DOHH2 (cell line): ENCODE data around the gene H1-8.

Source experiments
- H3F3A ChIP-seq: fragments of 200-600 bp; sonication (generic), shearing (Covaris generic); 2 replicates; pipeline ENCODE4 v1.6.0; 2016; ENCODE audit warnings: antibody characterized with exemption, mild to moderate bottlenecking; ENCODE audit not compliant: control insufficient read depth, insufficient read depth
- H3K27ac ChIP-seq: fragments of 200-600 bp; sonication (generic); 2 replicates; pipeline ENCODE4 v1.5.1; 2014; ENCODE audit warnings: low read depth, mild to moderate bottlenecking, low read length, moderate library complexity
- H3K27me3 ChIP-seq: fragments of 200-600 bp; sonication (generic); 2 replicates; pipeline ENCODE4 v1.6.1; 2014; ENCODE audit warnings: mild to moderate bottlenecking, low read length, mixed read lengths; ENCODE audit not compliant: control insufficient read depth
- H3K36me3 ChIP-seq: fragments of 200-600 bp; sonication (generic); 2 replicates; pipeline ENCODE4 v1.6.1; 2014; ENCODE audit warnings: mild to moderate bottlenecking, low read length, moderate library complexity, mixed read lengths; ENCODE audit not compliant: control insufficient read depth
- H3K4me1 ChIP-seq: fragments of 200-600 bp; sonication (generic); 2 replicates; pipeline ENCODE4 v1.6.1; 2014; ENCODE audit warnings: mild to moderate bottlenecking, low read length, mixed read lengths; ENCODE audit not compliant: control insufficient read depth
- H3K4me2 ChIP-seq: fragments of 200-600 bp; sonication (generic); 2 replicates; pipeline ENCODE4 v1.6.0; 2014; ENCODE audit warnings: mild to moderate bottlenecking, low read length, moderate library complexity
- H3K4me3 ChIP-seq: fragments of 200-600 bp; sonication (generic); 2 replicates; pipeline ENCODE4 v1.5.1; 2014; ENCODE audit warnings: mild to moderate bottlenecking, low read length, mixed read lengths
- H3K79me2 ChIP-seq: fragments of 200-600 bp; sonication (generic); 2 replicates; pipeline ENCODE4 v1.6.1; 2014; ENCODE audit warnings: mild to moderate bottlenecking, low read length, mixed read lengths; ENCODE audit not compliant: control insufficient read depth
- H3K9me2 ChIP-seq: fragments of 200-600 bp; sonication (generic); replicated peaks from 2 replicates; pipeline ENCODE4 v1.6.1; 2014; ENCODE audit warnings: mild to moderate bottlenecking, low read length, mixed read lengths; ENCODE audit not compliant: control insufficient read depth
- H3K9me3 ChIP-seq: fragments of 200-600 bp; sonication (generic); 2 replicates; pipeline ENCODE4 v1.6.1; 2014; ENCODE audit warnings: antibody characterized with exemption, low read length, mixed read lengths; ENCODE audit not compliant: control insufficient read depth, insufficient read depth
- H4K20me1 ChIP-seq: fragments of 200-600 bp; sonication (generic); 2 replicates; pipeline ENCODE4 v1.6.0; 2014; ENCODE audit warnings: low read depth, mild to moderate bottlenecking, antibody characterized with exemption, low read length, moderate library complexity; ENCODE audit not compliant: control insufficient read depth, insufficient read depth
- EZH2phosphoT487 ChIP-seq: fragments of 200-600 bp; sonication (generic); IDR thresholded peaks from 2 replicates; pipeline ENCODE4 v1.6.1; 2017; ENCODE audit warnings: borderline replicate concordance, mild to moderate bottlenecking, antibody characterized with exemption, low read length, moderate library complexity, mixed read lengths
- TF ChIP-seq, protein P1 (sequence below): fragments of 200-600 bp; sonication (generic); IDR thresholded peaks from one replicate; pipeline ENCODE4 v1.5.1; 2014; ENCODE audit warnings: antibody characterized with exemption, mild to moderate bottlenecking, low read depth, low read length; ENCODE audit not compliant: poor library complexity, severe bottlenecking

H1-8 gene

DNA sequence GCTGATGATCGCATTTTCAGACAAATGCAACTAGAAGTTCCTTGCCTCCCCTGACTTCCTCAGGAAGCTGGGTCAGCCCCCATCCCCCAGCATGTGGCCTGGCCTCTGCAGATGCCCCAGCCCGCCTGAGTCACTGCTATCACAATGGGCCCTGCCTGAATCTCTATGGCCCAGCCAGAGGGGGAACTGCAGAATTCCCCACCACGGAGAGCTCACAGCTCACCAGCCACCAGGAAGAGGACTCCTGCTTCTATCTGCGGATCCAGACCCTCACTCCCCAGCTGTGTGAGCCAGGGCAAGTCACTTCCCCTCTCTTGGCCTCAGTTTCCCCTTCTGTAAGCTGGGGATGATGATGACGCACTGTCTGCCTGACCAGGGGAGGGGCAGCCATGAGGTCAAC is 56.6 kb downstream of the H1-8 start:
- Histone ChIP-seq H3K4me3 (no peak overlapping the region), H3K4me1 (no peaks in the 10 kb centered on the region), H3K9me3 (no peaks in the 10 kb centered on the region), H4K20me1 (no peaks in the 10 kb centered on the region), H3K4me2 (no peak overlapping the region), H3K9me2 (no peaks in the 10 kb centered on the region), H3K27ac (no peak overlapping the region), H3F3A (no peaks in the 10 kb centered on the region), H3K36me3 (no peaks in the 10 kb centered on the region), H3K27me3 (peaks cover 3% of the 10 kb centered on the region; the same call in 1 of the 2 replicates), H3K79me2 (no peaks in the 10 kb centered on the region)
- TF ChIP-seq, protein P1, sequence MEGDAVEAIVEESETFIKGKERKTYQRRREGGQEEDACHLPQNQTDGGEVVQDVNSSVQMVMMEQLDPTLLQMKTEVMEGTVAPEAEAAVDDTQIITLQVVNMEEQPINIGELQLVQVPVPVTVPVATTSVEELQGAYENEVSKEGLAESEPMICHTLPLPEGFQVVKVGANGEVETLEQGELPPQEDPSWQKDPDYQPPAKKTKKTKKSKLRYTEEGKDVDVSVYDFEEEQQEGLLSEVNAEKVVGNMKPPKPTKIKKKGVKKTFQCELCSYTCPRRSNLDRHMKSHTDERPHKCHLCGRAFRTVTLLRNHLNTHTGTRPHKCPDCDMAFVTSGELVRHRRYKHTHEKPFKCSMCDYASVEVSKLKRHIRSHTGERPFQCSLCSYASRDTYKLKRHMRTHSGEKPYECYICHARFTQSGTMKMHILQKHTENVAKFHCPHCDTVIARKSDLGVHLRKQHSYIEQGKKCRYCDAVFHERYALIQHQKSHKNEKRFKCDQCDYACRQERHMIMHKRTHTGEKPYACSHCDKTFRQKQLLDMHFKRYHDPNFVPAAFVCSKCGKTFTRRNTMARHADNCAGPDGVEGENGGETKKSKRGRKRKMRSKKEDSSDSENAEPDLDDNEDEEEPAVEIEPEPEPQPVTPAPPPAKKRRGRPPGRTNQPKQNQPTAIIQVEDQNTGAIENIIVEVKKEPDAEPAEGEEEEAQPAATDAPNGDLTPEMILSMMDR, result no peak

DNA sequence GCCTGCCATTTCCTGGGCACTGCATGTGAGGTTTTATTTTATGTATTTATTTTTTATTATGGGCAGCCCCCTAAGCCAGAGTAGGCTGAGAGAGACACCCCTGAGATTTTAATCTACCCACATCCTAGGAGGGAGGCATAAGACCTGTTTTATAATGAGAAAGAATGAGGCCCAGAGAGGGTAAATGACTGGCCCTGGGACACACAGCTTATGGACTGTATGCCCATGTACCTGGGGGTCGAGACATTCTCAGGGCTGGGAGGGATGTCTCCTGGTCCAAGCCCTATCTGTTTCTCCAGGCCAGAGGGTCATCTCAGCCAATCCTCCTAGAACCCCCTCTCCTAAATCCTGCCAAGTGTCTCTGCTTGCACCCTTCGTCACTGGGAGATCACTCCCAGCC is 57.4 kb downstream of the H1-8 start:
- no peak for TF ChIP-seq EZH2phosphoT487
- TF ChIP-seq, protein P1, result no peak
- Histone ChIP-seq H3K4me2 (no peak overlapping the region), H3K36me3 (no peaks in the 10 kb centered on the region), H3K27me3 (peaks cover 7% of the 10 kb centered on the region), H3K9me3 (no peaks in the 10 kb centered on the region), H4K20me1 (no peaks in the 10 kb centered on the region), H3K9me2 (no peaks in the 10 kb centered on the region), H3K79me2 (no peaks in the 10 kb centered on the region), H3K4me3 (no peak overlapping the region), H3K27ac (no peak overlapping the region), H3F3A (no peaks in the 10 kb centered on the region), H3K4me1 (no peaks in the 10 kb centered on the region)
